Measurements from ENCODE around the gene RAD51D.

Gene RAD51D

GRCh38 chr17:35089586-35090296, 29.9 kb downstream of the RAD51D start:
- H3K56ac ChIP-seq (ENCODE audit: low read length), result peak overlapping the region; percentile 66
- H2BK5ac ChIP-seq (ENCODE audit: low read length), result peak overlapping the region; percentile 33
- peak overlapping the region; percentile 46 for H3K4me2 ChIP-seq (ENCODE audit: low read length)
- H3K4me1 ChIP-seq (ENCODE audit: control insufficient read depth, low read depth, low read length), result peaks cover 10% of the 10 kb centered on the region
- H3K23ac ChIP-seq (ENCODE audit: low read length), result no peak overlapping the region
- H3K4ac ChIP-seq (ENCODE audit: low read depth, low read length), result peak overlapping the region; percentile 59
- no peaks in the 10 kb centered on the region for H3K79me2 ChIP-seq (ENCODE audit: control insufficient read depth, insufficient read depth, low read length)
- no peak overlapping the region for H4K8ac ChIP-seq (ENCODE audit: low read depth, low read length)
- no peak overlapping the region for H2AK5ac ChIP-seq (ENCODE audit: low read length)
- H3K4me3 ChIP-seq (ENCODE audit: low read length), result no peak overlapping the region
- DNase-seq, result peak; percentile 89
- peak overlapping the region; percentile 54 for H3K27ac ChIP-seq (ENCODE audit: low read depth, low read length)
- H4K5ac ChIP-seq (ENCODE audit: low read length), result peak overlapping the region; percentile 17
- H3K18ac ChIP-seq (ENCODE audit: low read length), result peak overlapping the region; percentile 96
- peak overlapping the region; percentile 69 for H2BK120ac ChIP-seq (ENCODE audit: low read depth, low read length)
- no peaks in the 10 kb centered on the region for H3K36me3 ChIP-seq (ENCODE audit: control insufficient read depth, insufficient read depth, low read length)
- H2BK15ac ChIP-seq (replicated peaks; ENCODE audit: low read depth), result peak overlapping the region; percentile 25
- no peaks in the 10 kb centered on the region for H3K27me3 ChIP-seq (ENCODE audit: insufficient read depth, low read length, poor library complexity)
- H3K79me1 ChIP-seq (ENCODE audit: low read length), result no peaks in the 10 kb centered on the region
- no CpG with 5 or more reads among the region's 22 CpGs for WGBS (ENCODE audit: extremely low coverage, insufficient coverage, low lambda C conversion rate)
- H3K9ac ChIP-seq (ENCODE audit: low read length), result peak overlapping the region; percentile 68

GRCh38 chr17:35088881-35089585, 30.6 kb downstream of the RAD51D start:
- Histone ChIP-seq H3K27ac (ENCODE audit: low read depth, low read length) (peak overlapping the region; percentile 92), H3K79me2 (ENCODE audit: control insufficient read depth, insufficient read depth, low read length) (no peaks in the 10 kb centered on the region), H3K23ac (ENCODE audit: low read length) (peak overlapping the region; percentile 67), H2BK5ac (ENCODE audit: low read length) (peak overlapping the region; percentile 48), H3K18ac (ENCODE audit: low read length) (peak overlapping the region; percentile 96), H4K8ac (ENCODE audit: low read depth, low read length) (no peak overlapping the region), H2BK15ac (replicated peaks; ENCODE audit: low read depth) (peak overlapping the region; percentile 25), H3K79me1 (ENCODE audit: low read length) (no peaks in the 10 kb centered on the region), H3K4ac (ENCODE audit: low read depth, low read length) (peak overlapping the region; percentile 88), H3K36me3 (ENCODE audit: control insufficient read depth, insufficient read depth, low read length) (no peaks in the 10 kb centered on the region), H3K4me1 (ENCODE audit: control insufficient read depth, low read depth, low read length) (peaks cover 10% of the 10 kb centered on the region), H3K56ac (ENCODE audit: low read length) (peak overlapping the region; percentile 81), H3K4me3 (ENCODE audit: low read length) (peak overlapping the region; percentile 75), H3K9ac (ENCODE audit: low read length) (peak overlapping the region; percentile 68), H3K4me2 (ENCODE audit: low read length) (peak overlapping the region; percentile 73), H3K27me3 (ENCODE audit: insufficient read depth, low read length, poor library complexity) (no peaks in the 10 kb centered on the region), H4K5ac (ENCODE audit: low read length) (no peak overlapping the region), H2AK5ac (ENCODE audit: low read length) (no peak overlapping the region), H2BK120ac (ENCODE audit: low read depth, low read length) (no peak overlapping the region)
- no CpG with 5 or more reads among the region's 80 CpGs for WGBS (ENCODE audit: extremely low coverage, insufficient coverage, low lambda C conversion rate)
- DNase-seq, result peak; percentile 88

GRCh38 chr17:35088356-35088880, 31.2 kb downstream of the RAD51D start:
- no peaks in the 10 kb centered on the region for H3K79me1 ChIP-seq (ENCODE audit: low read length)
- peak; percentile 82 for DNase-seq
- peaks cover 10% of the 10 kb centered on the region for H3K4me1 ChIP-seq (ENCODE audit: control insufficient read depth, low read depth, low read length)
- peak overlapping the region; percentile 52 for H3K9ac ChIP-seq (ENCODE audit: low read length)
- H3K56ac ChIP-seq (ENCODE audit: low read length), result peak overlapping the region; percentile 81
- no peaks in the 10 kb centered on the region for H3K27me3 ChIP-seq (ENCODE audit: insufficient read depth, low read length, poor library complexity)
- H2BK120ac ChIP-seq (ENCODE audit: low read depth, low read length), result no peak overlapping the region
- no peaks in the 10 kb centered on the region for H3K79me2 ChIP-seq (ENCODE audit: control insufficient read depth, insufficient read depth, low read length)
- H3K4ac ChIP-seq (ENCODE audit: low read depth, low read length), result peak overlapping the region; percentile 88
- no peak overlapping the region for H2AK5ac ChIP-seq (ENCODE audit: low read length)
- WGBS (ENCODE audit: extremely low coverage, insufficient coverage, low lambda C conversion rate), result no CpG with 5 or more reads among the region's 26 CpGs
- peak overlapping the region; percentile 75 for H3K4me3 ChIP-seq (ENCODE audit: low read length)
- H3K4me2 ChIP-seq (ENCODE audit: low read length), result peak overlapping the region; percentile 73
- H3K23ac ChIP-seq (ENCODE audit: low read length), result peak overlapping the region; percentile 67
- peak overlapping the region; percentile 72 for H3K18ac ChIP-seq (ENCODE audit: low read length)
- peak overlapping the region; percentile 92 for H3K27ac ChIP-seq (ENCODE audit: low read depth, low read length)
- no peak overlapping the region for H4K8ac ChIP-seq (ENCODE audit: low read depth, low read length)
- H3K36me3 ChIP-seq (ENCODE audit: control insufficient read depth, insufficient read depth, low read length), result no peaks in the 10 kb centered on the region
- peak overlapping the region; percentile 48 for H2BK5ac ChIP-seq (ENCODE audit: low read length)
- H4K5ac ChIP-seq (ENCODE audit: low read length), result no peak overlapping the region
- H2BK15ac ChIP-seq (replicated peaks; ENCODE audit: low read depth), result no peak overlapping the region

DNA sequence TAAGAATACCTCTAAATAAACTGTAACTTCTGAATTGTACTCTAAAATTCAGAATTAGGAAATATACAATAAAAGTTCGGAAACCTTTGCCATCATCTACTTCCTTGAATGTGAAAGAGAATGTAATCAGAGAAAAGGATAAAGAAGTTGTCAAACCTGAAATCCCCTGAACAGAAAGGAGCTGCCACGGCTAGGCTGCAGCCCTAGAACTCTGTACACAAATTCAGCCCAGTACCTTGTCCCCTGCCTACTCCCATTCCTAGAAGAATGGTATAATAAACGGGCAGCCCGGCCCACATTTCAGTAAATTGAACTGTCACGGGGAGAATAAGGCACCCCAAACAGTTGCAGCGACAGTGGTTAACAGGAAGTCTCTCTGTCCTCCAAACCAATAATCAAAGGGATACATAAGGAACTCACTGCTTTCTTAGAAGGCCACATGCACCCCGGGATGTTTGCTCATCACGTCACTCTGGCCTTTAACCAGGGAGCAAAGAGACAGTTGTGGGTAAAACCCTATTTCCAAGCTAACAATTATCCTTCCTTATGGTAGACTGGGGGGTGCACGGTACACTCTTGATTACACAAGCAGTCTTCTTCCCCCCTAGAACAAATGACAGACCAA, 31.8 kb downstream of the RAD51D start:
- peaks cover 11% of the 10 kb centered on the region for H3K4me1 ChIP-seq (ENCODE audit: control insufficient read depth, low read depth, low read length)
- no CpG with 5 or more reads among the region's 9 CpGs for WGBS (ENCODE audit: extremely low coverage, insufficient coverage, low lambda C conversion rate)
- H4K5ac ChIP-seq (ENCODE audit: low read length), result no peak overlapping the region
- H3K4me3 ChIP-seq (ENCODE audit: low read length), result peak overlapping the region; percentile 75
- H3K9ac ChIP-seq (ENCODE audit: low read length), result peak overlapping the region; percentile 52
- H3K23ac ChIP-seq (ENCODE audit: low read length), result no peak overlapping the region
- no peak overlapping the region for H2BK5ac ChIP-seq (ENCODE audit: low read length)
- H3K27ac ChIP-seq (ENCODE audit: low read depth, low read length), result peak overlapping the region; percentile 92
- H3K79me1 ChIP-seq (ENCODE audit: low read length), result no peaks in the 10 kb centered on the region
- H3K18ac ChIP-seq (ENCODE audit: low read length), result peak overlapping the region; percentile 1
- no peak overlapping the region for H2BK120ac ChIP-seq (ENCODE audit: low read depth, low read length)
- no peaks in the 10 kb centered on the region for H3K27me3 ChIP-seq (ENCODE audit: insufficient read depth, low read length, poor library complexity)
- H3K79me2 ChIP-seq (ENCODE audit: control insufficient read depth, insufficient read depth, low read length), result no peaks in the 10 kb centered on the region
- peak overlapping the region; percentile 73 for H3K4me2 ChIP-seq (ENCODE audit: low read length)
- no peak overlapping the region for H2AK5ac ChIP-seq (ENCODE audit: low read length)
- DNase-seq, result no peak
- H3K36me3 ChIP-seq (ENCODE audit: control insufficient read depth, insufficient read depth, low read length), result no peaks in the 10 kb centered on the region
- H4K8ac ChIP-seq (ENCODE audit: low read depth, low read length), result no peak overlapping the region
- H3K56ac ChIP-seq (ENCODE audit: low read length), result peak overlapping the region; percentile 81
- no peak overlapping the region for H2BK15ac ChIP-seq (replicated peaks; ENCODE audit: low read depth)
- peak overlapping the region; percentile 75 for H3K4ac ChIP-seq (ENCODE audit: low read depth, low read length)

GRCh38 chr17:35086931-35087573, 32.6 kb downstream of the RAD51D start:
- no peak overlapping the region for H4K8ac ChIP-seq (ENCODE audit: low read depth, low read length)
- H3K4me2 ChIP-seq (ENCODE audit: low read length), result no peak overlapping the region
- no peak overlapping the region for H3K27ac ChIP-seq (ENCODE audit: low read depth, low read length)
- no peak overlapping the region for H2AK5ac ChIP-seq (ENCODE audit: low read length)
- H3K9ac ChIP-seq (ENCODE audit: low read length), result no peak overlapping the region
- H3K27me3 ChIP-seq (ENCODE audit: insufficient read depth, low read length, poor library complexity), result no peaks in the 10 kb centered on the region
- H3K79me2 ChIP-seq (ENCODE audit: control insufficient read depth, insufficient read depth, low read length), result no peaks in the 10 kb centered on the region
- no peak overlapping the region for H2BK15ac ChIP-seq (replicated peaks; ENCODE audit: low read depth)
- H3K18ac ChIP-seq (ENCODE audit: low read length), result no peak overlapping the region
- H3K4me1 ChIP-seq (ENCODE audit: control insufficient read depth, low read depth, low read length), result peaks cover 11% of the 10 kb centered on the region
- no peak overlapping the region for H2BK120ac ChIP-seq (ENCODE audit: low read depth, low read length)
- H4K5ac ChIP-seq (ENCODE audit: low read length), result no peak overlapping the region
- no peak overlapping the region for H3K4me3 ChIP-seq (ENCODE audit: low read length)
- no CpG with 5 or more reads among the region's 8 CpGs for WGBS (ENCODE audit: extremely low coverage, insufficient coverage, low lambda C conversion rate)
- H3K4ac ChIP-seq (ENCODE audit: low read depth, low read length), result no peak overlapping the region
- H3K56ac ChIP-seq (ENCODE audit: low read length), result no peak overlapping the region
- H2BK5ac ChIP-seq (ENCODE audit: low read length), result no peak overlapping the region
- H3K79me1 ChIP-seq (ENCODE audit: low read length), result no peaks in the 10 kb centered on the region
- H3K23ac ChIP-seq (ENCODE audit: low read length), result no peak overlapping the region
- no peak for DNase-seq
- no peaks in the 10 kb centered on the region for H3K36me3 ChIP-seq (ENCODE audit: control insufficient read depth, insufficient read depth, low read length)
